ENCODE measurements around the gene VPS33B. TPM values are rescaled to one million over a fixed set of nuclear protein-coding genes. Genes with fewer than 3 reads are reported as not detected.

Gene VPS33B
- total and polyA plus RNA-seq, 8 donors, result 4.2 to 18.9 (median 6.2) TPM

GRCh38 chr15:90967206-90967605 is 55.2 kb downstream of the VPS33B start:
- H3K4me1 ChIP-seq, result no peaks in the 10 kb centered on the region
- no peaks in the 10 kb centered on the region for H3K9me3 ChIP-seq
- TF ChIP-seq, protein P1, sequence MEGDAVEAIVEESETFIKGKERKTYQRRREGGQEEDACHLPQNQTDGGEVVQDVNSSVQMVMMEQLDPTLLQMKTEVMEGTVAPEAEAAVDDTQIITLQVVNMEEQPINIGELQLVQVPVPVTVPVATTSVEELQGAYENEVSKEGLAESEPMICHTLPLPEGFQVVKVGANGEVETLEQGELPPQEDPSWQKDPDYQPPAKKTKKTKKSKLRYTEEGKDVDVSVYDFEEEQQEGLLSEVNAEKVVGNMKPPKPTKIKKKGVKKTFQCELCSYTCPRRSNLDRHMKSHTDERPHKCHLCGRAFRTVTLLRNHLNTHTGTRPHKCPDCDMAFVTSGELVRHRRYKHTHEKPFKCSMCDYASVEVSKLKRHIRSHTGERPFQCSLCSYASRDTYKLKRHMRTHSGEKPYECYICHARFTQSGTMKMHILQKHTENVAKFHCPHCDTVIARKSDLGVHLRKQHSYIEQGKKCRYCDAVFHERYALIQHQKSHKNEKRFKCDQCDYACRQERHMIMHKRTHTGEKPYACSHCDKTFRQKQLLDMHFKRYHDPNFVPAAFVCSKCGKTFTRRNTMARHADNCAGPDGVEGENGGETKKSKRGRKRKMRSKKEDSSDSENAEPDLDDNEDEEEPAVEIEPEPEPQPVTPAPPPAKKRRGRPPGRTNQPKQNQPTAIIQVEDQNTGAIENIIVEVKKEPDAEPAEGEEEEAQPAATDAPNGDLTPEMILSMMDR (IDR thresholded peaks at IDR 0.05), result no peak
- DNase-seq (no peak), FAIRE-seq (no peak), ATAC-seq (no peak)
- no peak overlapping the region for H3K27ac ChIP-seq
- intact Hi-C loops (cut with DNase I), result no loop called here
- H3K27me3 ChIP-seq, result no peaks in the 10 kb centered on the region
- H3K36me3 ChIP-seq, result peaks cover 0 to 21% (median 4%) of the 10 kb centered on the region in 3 donors
- no peak overlapping the region for H3K4me3 ChIP-seq
- 84 to 99% methylated on average over 5 of the region's 5 CpGs for WGBS, 2 donors

DNA sequence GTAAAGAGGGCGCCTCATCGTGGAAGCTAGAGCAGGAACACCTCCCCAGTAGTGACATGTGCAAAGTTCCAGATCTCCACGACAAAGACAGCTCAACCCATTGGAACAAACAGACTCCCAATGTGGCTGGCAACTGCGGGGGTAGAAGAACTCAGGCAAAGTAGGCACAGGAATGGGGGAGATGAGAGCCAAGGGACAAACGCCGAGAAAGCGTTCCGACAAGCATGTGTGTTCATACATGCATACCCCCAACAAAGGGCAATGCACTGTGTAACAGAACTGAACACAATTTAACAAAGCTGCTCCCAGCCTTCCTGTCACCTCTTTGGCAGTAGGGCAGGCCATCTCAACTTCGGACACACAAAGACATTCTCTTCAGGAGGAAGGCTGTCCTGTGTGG is 56.1 kb downstream of the VPS33B start:
- no peak for FAIRE-seq
- ATAC-seq, result no peak
- H3K4me1 ChIP-seq, result no peaks in the 10 kb centered on the region
- H3K27me3 ChIP-seq, result no peaks in the 10 kb centered on the region
- no peaks in the 10 kb centered on the region for H3K9me3 ChIP-seq
- H3K4me3 ChIP-seq, result no peak overlapping the region
- H3K27ac ChIP-seq, result no peak overlapping the region
- DNase-seq, result no peak
- WGBS, 2 donors, result 89 to 92% methylated on average over 9 of the region's 9 CpGs
- intact Hi-C loops (cut with DNase I), result no loop called here
- peaks cover 0 to 24% (median 12%) of the 10 kb centered on the region in 3 donors for H3K36me3 ChIP-seq
- TF ChIP-seq, protein P1 (IDR thresholded peaks at IDR 0.05), result no peak

GRCh38 chr15:90962021-90962420 is 60.4 kb downstream of the VPS33B start:
- no peak overlapping the region for H3K27ac ChIP-seq
- DNase-seq, result no peak
- H3K9me3 ChIP-seq, result no peaks in the 10 kb centered on the region
- no peak overlapping the region for H3K4me3 ChIP-seq
- H3K4me1 ChIP-seq, result peaks cover 0 to 6% (median 0%) of the 10 kb centered on the region in 3 donors
- intact Hi-C loops (cut with DNase I), result no loop called here
- 75 to 78% methylated on average over 4 of the region's 4 CpGs for WGBS, 2 donors
- no peak for FAIRE-seq
- TF ChIP-seq, protein P1 (IDR thresholded peaks at IDR 0.05), result no peak
- no peaks in the 10 kb centered on the region for H3K27me3 ChIP-seq
- no peak for ATAC-seq
- peaks cover 0 to 19% (median 12%) of the 10 kb centered on the region in 3 donors for H3K36me3 ChIP-seq

GRCh38 chr15:90960298-90961091 is 61.9 kb downstream of the VPS33B start:
- WGBS, 2 donors, result 82 to 89% methylated on average over 20 of the region's 20 CpGs
- Histone ChIP-seq H3K9me3 (no peaks in the 10 kb centered on the region), H3K4me3 (no peak overlapping the region), H3K27ac (no peak overlapping the region), H3K36me3 (peaks cover 0 to 12% (median 10%) of the 10 kb centered on the region in 3 donors), H3K27me3 (no peaks in the 10 kb centered on the region), H3K4me1 (peaks cover 5 to 15% (median 6%) of the 10 kb centered on the region in 3 donors)
- intact Hi-C loops (cut with DNase I), result no loop called here
- TF ChIP-seq, protein P1 (IDR thresholded peaks at IDR 0.05), result no peak
- FAIRE-seq (no peak), DNase-seq (peak in 1 of 6 donors; percentile 30), ATAC-seq (no peak)

- WGBS, 2 donors, result 57 to 73% methylated on average over 5 of the region's 5 CpGs
- intact Hi-C loops (cut with DNase I), result loop anchor here in 2 of 3 donors (5.0 kb wide), 2 partner anchors 72 to 77 kb away; no protein-coding TSS in a partner anchor
These were observed 62.5 kb downstream of the VPS33B start for GRCh38 chr15:90959894-90960293.

More at GRCh38 chr15:90959894-90960293, 62.5 kb downstream of the VPS33B start:
- FAIRE-seq (no peak), ATAC-seq (no peak), DNase-seq (peak in 1 of 6 donors; percentile 44)
- peaks cover 8 to 17% (median 8%) of the 10 kb centered on the region in 3 donors for H3K4me1 ChIP-seq
- H3K36me3 ChIP-seq, result peaks cover 0 to 12% (median 10%) of the 10 kb centered on the region in 3 donors
- no peaks in the 10 kb centered on the region for H3K27me3 ChIP-seq
- H3K9me3 ChIP-seq, result no peaks in the 10 kb centered on the region
- no peak overlapping the region for H3K4me3 ChIP-seq
- TF ChIP-seq, protein P1 (IDR thresholded peaks at IDR 0.05), result no peak
- no peak overlapping the region for H3K27ac ChIP-seq
